HG02981 (cell line): Measurements from ENCODE around the gene GPATCH4.
"Not testable (repeated sequence)": the region's sequence is repeated elsewhere in the genome, so short reads cannot be mapped to it uniquely, and the experiment has no call there.

Source experiments
- ATAC-seq: cut with Tn5 transposase; IDR thresholded peaks from one replicate; pipeline ENCODE4 v1.9.1; 2021; ENCODE audit warnings: mild to moderate bottlenecking, moderate library complexity; ENCODE audit not compliant: unreplicated experiment

GPATCH4 gene

DNA sequence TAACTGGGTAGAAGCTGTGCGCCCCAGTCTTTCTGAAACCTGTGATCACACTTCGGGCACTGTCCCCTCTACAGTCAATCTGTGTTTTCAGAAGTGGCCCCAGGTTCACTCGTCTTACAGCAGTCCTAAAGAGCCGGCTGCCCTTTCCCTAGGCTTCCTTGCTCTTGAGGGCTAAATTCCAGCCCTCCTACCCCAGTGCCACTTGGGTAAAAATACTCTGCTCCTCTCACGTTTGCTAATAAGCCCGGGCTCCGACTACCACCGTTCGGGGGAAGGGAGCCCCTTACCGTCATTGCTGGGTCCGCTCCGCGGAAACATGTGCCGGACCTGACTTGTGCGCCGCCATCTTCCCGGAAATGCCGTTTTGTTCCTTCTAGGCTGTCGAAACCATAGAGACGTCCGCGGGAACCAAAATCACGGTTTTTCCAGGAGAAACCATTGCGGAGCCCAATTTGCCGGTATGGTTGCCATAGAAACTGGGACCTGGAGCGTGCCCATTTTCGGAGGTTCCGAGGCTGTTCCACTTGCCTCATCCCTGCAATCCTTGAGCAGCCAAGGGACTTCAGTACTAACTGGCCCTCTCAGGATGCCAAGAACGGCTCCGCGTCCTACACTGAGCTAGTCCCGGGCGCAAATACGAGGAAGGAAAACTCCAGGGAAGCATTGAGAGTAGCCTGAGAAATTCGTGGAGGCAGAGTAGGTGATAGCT lies at the start of gene GPATCH4:
Gene GPATCH4, minus strand, starts transcription at position 358 of the 709 bp plus-strand sequence.
- peak; percentile 54 for ATAC-seq

DNA sequence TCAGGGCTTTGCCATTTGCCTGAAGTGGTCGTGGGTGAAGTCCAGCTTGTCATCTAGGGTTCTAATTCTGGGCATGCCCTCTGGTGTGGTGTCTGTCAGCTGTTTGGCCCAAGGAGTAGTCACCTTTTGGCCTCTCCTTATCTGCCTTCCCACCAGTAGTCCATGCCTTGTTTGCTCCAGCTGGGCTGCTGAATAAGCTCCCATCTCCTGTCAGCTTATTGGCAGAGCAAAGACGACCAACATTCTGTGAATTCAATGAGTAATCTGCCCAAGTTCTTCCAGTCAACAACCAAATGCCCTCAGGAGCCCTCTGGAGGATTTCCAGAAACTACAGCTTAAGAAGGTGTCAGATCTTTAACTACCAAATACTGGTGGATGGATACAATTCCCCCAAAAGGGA lies 47.7 kb upstream of the GPATCH4 start:
- no peak for ATAC-seq

DNA sequence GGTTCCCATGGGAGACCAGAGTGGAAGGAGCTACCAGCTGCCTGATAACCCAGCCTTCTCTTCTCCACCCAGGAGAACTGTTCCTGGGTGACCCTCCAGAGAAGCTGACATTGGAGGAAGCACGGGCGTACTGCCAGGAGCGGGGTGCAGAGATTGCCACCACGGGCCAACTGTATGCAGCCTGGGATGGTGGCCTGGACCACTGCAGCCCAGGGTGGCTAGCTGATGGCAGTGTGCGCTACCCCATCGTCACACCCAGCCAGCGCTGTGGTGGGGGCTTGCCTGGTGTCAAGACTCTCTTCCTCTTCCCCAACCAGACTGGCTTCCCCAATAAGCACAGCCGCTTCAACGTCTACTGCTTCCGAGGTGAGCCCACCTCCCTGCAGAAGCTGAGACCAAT lies 47.2 kb upstream of the GPATCH4 start:
- ATAC-seq = no peak

DNA sequence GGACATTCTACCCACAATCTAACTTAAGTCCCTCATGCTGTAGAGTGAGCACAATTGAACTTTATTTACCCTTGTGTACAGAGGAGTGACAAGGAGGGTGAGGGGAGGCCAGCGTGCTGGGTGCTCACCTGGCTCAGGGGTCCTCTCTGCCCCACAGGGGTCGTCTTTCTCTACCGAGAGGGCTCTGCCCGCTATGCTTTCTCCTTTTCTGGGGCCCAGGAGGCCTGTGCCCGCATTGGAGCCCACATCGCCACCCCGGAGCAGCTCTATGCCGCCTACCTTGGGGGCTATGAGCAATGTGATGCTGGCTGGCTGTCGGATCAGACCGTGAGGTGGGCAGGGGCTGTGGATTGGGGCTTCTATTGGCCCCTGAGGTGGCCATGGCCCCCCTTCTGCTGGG lies 46.1 kb upstream of the GPATCH4 start:
- ATAC-seq = no peak

DNA sequence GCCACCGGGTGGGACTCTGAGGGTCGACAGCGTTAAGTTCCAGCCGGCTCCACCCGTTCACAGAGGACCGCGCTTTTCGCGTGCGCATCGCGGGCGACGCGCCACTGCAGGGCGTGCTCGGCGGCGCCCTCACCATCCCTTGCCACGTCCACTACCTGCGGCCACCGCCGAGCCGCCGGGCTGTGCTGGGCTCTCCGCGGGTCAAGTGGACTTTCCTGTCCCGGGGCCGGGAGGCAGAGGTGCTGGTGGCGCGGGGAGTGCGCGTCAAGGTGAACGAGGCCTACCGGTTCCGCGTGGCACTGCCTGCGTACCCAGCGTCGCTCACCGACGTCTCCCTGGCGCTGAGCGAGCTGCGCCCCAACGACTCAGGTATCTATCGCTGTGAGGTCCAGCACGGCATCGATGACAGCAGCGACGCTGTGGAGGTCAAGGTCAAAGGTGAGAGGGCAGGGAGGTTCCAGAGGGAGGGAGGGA lies 45.5 kb upstream of the GPATCH4 start:
- ATAC-seq = no peak

DNA sequence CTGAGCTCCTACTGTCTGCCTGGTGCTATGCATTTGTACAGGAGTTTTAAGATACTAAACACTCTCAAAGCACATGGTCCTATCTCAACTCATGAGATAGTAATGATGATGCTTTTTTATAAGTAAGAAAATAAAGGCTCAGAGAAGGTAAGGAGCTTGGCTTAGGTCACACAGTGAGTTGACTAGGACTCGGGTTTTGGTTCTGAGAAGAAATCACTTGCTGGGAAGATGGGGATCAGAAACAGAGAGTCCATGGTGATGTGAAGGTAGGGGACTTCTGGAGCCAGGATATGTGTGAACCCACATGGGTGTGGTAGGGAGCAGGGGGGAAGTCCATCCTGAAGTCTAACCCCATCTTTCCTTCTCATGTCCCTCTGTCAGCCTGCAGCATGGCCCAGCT lies 44.4 kb upstream of the GPATCH4 start:
- no peak for ATAC-seq

DNA sequence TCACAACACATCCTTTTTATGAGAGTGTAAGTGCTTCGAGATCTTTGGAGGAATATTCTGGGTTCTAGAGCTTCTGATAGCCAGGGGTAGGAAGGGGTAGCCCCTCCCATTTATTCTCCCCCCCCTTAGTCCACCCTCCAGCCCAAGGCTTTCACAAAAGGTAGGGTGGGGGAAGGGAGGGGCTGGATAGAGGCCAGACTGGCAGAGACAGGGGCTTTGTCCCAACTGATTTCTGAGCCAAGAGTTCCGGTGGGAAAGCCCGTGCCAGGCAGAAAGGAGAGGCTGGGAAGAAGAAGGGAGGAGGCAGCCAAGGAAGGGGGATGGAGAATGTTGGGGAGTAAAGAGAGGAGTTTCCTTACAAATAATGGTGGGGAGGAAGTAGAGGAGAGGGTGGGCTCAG lies 43.8 kb upstream of the GPATCH4 start:
- no peak for ATAC-seq

DNA sequence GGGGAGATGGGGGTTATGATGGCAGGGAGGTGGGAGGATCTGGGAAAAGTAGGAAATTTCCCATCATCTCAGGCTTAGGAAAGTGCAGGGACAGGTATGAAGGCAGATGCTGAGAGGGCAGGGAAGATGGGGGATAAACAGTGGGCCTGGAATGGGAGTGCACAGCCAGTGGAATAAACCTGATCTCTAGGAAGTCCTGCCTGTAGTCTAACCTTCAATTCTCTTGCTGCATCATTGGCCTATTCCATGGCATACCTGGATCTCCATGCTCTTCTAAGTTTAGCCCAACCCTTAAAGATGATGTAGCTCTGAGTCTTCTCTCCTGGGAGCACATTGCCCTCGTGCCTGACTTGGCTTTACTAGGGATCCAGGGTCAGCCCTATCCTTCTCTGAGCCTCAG lies 43.4 kb upstream of the GPATCH4 start:
- ATAC-seq = no peak

DNA sequence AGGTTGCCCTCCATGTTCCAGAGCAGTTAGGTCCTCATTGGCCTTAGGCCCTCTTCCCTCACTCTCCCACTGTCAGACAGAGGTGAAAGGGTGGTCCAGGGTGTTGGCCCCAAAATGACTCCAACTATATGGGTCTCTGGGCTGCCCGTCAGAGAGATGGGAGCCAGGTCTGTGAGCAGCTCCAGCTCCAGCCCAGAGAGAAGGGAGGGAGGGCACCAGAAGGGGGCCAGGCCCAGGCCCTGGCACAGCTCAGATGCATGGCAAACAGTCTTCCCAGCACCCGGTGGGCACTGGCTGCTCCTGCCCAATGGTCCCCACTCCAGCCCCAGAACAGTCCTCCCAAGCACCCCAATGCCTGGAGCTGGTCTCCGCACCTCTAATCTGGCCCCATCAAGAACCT lies 42.9 kb upstream of the GPATCH4 start:
- no peak for ATAC-seq

DNA sequence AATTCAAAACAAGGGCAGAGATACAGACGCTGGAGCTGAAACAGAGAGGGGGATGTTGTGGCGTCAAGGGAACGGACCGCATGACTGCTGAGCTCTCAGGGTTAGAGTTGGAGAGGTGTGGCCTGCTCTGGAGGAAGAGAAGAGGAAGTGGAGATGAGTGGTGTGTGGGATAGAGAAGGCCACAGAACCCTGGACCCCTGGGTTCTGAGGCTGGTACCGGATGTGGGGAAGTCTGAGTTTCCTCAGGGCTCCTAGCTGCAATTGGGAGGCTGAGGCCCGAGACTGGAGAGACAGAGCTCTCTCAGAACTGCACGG lies 42.5 kb upstream of the GPATCH4 start:
- ATAC-seq = peak; percentile 49

DNA sequence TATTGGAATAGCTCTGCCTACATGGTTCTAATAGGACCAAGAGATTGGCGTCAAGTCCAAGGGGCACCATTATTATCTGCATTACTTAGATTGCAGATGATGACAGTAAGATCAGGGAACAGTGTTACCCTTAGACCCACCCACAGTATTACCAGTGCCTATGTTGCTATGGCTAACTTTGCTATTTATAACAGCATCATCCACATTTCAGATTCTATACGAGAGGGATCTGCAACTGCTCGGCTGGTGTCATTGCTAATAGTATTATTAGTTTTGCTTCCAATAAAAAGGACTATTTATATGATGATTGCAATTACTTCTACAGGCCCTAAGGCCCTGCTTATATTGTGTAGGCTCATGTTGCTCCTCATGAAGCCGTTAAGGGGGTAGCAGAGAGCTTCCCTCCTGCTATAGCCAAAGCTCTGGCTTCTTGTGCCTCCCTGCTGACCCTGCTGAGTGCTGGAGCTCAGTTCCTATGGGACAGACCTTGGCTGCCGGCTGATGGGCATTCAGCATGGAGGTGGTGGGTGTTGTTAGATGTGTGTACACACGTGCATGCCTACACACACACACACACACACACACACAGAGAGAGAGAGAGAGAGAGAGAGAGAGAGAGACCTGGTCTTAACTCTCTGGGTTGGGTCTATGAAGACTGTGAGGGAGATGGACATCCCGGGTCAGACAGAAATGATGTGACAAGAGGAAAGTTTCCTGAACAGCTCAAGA lies 41.9 kb upstream of the GPATCH4 start:
- ATAC-seq = no peak

DNA sequence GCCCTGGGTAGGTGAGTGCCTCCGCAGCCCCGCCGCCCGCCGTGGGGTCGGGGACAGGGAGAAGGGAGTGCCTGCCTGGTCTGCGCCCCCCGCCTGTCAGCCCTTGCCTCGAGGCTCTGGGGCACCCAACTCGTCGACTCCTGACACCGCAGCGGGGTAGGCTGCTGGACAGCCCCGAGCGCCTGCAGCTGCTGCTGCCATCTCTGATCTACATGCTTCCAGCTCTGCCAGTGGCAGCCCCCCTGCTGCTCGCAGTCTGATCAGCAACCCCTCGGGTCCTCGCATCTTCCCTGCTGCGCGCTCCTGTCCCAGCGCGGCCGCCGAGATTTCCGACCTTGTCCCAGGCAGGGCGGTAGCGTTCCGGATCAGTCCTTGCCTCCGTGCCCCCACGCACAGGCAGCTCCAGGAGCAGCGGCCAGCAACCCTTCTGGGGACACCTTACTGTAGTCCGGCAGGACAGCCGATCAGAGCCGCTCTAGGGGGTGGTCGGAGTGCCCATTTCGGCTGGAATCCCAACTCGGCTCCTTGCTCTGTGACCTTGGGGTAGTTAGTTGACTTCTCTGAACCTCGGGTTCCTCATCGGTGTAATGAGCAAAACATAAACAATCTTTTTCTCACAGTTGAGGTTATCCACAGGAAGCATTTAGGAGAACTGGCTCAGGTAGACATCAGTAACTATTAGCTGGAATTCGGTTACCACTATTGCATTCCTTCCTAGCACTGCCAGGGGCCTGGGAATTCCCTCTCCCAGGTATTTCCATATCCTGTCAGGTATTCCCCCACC lies 41.2 kb upstream of the GPATCH4 start:
- ATAC-seq = no peak

DNA sequence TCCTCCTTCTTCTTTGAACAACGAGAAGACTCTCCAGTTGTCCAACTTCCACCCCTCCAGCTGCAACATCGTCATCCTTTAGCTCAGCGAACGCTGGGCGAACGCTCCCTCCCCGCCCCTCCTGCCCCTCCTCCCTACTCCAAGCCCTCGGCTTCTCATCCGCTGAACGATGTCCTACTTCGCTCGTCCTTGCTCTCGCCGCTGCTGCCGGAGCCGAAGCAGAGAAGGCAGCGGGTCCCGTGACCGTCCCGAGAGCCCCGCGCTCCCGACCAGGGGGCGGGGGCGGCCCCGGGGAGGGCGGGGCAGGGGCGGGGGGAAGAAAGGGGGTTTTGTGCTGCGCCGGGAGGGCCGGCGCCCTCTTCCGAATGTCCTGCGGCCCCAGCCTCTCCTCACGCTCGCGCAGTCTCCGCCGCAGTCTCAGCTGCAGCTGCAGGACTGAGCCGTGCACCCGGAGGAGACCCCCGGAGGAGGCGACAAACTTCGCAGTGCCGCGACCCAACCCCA lies 40.5 kb upstream of the GPATCH4 start, which contains the start of gene BCAN:
Gene BCAN, plus strand, starts transcription at position 357 of the 504 bp plus-strand sequence. CDS start 3,938 bp downstream, outside the sequence.
- no peak for ATAC-seq

DNA sequence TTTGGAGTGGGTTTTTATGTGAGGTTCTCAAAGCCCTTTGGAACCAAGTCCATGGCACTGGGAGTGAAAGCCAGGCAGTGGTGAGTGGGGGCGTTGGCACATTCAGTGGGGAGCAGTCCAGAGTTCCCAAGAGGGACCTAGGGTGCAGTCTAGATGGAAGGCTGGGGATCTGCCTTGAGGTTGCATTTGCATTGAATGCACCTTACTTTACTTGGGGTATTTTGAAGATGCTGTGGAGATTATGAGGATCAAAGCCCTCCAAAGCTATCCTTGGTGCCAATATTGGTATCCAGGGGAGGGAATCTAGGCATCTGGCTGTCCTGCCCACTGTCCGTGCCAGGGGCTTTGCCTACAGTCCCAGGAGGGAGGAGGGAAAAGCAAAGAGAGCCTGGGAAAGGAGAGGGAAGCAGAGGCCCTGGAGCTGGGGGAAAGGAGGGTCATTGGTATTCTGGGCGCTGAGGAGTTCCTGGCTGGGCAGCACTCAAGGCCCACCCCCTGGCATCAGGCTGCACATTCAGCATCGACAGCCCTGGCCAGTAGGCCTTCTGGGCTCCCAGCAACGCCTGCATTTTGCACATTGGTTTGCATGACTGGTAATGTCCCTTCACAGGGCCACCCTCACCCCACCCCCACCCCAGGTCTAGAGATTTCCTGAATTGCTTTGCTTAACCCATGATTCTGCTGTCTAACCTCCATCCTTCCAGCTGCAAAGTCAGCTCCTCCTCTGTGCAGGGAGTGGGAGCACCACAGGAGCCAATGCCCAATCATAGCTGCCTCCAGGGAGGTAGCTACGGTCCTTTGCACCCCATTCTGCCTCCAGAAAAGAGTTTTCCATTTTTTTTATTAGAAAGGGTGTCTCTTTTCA lies 39.8 kb upstream of the GPATCH4 start:
- ATAC-seq = no peak

DNA sequence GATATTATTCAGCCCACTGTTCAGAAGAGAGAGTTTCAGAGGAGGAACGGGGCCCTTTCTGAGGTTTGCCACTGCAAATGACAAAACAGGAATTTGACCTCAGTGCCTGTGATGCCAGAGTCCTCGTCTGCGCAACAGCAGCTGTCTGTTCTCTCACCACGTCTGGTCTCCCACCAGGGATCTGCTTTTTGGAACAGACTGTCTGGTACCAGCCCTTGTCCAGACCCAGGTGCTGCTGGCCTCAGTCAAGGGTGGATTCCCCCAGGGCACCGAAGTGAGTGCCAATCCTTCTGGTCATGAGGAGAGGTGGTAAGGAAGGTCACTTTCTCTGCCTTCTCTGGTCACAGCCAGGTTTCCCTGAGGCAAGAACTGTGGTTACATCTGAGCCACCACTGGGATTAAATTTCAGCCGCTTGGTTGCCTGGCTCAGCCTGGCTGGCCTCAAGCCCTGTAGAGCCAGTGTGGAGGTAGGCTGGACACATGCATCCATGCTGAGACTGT lies 38.4 kb upstream of the GPATCH4 start:
- ATAC-seq = no peak

DNA sequence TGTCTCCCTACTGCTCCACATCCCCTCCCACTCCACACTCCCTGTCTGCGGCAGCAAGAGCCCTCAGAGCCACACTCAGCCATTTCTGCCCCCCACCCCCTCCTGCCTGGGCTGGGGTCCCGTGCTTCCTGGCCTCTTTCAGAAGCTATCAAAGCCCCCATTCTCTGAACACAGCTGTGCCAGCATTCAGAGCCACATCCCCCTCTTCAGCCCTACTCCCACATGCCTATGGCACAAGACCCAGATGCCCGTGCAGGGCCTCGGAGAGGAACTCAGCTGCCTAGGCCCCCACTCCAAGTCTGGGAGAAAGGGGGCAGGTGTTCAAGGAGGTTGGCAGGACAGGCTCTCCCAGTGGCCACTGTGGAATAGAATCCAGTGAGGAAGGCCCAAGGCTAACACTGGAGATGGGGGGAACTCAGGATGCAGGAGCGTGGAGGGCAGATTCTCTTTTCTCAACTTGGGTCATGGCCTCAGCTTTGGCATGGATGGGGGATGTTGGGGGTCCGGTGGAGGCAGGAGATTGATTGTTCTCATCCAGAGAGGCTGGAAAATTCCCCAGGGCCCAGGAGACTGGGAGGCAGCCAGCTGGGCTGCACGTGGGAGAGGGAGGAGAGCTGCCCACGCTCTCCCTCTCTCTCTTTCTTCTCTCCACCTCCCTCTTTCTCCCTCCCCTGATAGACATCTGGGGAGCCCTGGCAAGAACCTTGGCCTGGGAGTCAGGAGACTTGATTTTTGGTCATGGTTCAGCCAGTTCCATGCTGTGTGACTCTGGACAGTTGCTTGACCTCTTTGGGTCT lies 37.1 kb upstream of the GPATCH4 start:
- no peak for ATAC-seq

DNA sequence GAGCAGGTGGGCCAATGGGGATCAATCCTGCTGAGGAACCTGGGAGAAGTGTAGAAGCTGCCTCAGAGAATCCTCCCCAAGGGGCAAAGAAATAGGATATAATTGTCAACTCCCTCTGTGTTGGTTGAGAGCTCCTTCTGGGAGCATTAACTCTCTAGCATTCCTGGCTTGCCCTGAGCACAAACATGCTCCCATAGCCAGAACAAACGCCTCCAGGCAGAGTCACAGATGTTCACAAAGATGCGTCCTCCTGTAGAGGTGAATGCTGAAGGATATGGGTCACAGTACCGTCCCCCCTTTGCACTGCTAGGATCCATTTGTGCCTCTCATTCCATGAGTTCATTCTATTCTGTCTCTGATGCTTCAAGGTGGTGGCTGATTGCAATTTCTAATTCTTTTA lies 31.1 kb upstream of the GPATCH4 start:
- ATAC-seq = no peak

DNA sequence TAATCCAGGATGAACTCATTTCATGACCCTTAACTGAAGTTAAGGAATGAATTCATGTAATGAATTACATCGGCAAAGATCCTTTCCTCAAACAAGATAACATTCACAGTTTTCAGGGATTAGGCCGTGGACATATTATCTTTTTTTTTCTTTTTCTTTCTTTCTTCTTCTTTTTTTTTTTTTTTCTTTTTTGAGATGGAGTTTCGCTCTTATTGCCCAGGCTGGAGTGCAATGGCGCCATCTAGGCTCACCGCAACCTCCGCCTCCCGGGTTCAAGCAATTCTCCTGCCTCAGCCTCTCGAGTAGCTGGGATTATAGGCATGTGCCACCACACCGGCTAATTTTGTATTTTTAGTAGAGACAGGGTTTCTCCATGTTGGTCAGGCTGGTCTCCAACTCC lies 29.9 kb upstream of the GPATCH4 start:
- ATAC-seq = not testable (repeated sequence)

DNA sequence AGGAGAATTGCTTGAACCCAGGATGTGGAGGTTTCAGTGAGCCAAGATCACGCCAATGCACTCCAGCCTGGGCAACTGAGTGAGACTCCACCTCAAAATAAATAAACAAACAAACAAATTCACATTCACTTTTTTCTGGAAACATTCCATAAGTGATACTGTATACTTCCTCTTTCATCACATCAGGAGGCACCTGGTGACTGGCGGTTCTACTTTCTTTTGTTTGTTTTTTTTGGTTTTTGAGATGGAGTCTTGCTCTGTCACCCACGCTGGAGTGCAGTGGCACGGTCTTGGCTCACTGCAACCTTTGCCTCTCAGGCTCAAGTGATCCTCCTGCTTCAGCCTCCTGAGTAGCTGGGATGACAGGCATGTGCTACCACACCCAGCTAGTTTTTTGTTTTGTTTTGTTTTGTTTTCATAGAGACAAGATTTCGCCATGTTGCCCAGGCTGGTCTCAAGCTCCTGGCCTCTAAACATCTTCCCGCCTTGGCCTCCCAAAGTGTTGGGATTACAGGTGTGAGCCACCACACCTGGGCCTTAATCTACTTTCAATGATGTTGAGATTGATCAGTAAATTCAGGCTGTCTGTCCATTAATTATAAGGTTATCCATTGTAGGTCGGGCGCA lies 28.7 kb upstream of the GPATCH4 start:
- ATAC-seq = no peak
